Upper lobe of left lung (tissue), 4 donors: Measurements from ENCODE around the gene LILRB3.
"Not testable (repeated sequence)": the region's sequence is repeated elsewhere in the genome, so short reads cannot be mapped to it uniquely, and the experiment has no call there.

ENCODE experiments used
- POLR2A ChIP-seq, 4 donors: fragments of 450-650 bp; IDR thresholded peaks; one replicate each; pipeline ENCODE4 v1.5.1; 2016 to 2017; ENCODE audit warnings: antibody characterized with exemption in 4 of 4, mild to moderate bottlenecking in 2 of 4
- TF ChIP-seq, protein P1 (sequence below), 6 experiments: fragments of 450-650 bp in 4 of 6; fragments of 200-600 bp in 2 of 6; sonication (generic) in 2 of 6; IDR thresholded peaks; one replicate each; pipeline ENCODE4 v1.5.1; 2016 to 2019; ENCODE audit warnings: antibody characterized with exemption in 6 of 6

DNA sequence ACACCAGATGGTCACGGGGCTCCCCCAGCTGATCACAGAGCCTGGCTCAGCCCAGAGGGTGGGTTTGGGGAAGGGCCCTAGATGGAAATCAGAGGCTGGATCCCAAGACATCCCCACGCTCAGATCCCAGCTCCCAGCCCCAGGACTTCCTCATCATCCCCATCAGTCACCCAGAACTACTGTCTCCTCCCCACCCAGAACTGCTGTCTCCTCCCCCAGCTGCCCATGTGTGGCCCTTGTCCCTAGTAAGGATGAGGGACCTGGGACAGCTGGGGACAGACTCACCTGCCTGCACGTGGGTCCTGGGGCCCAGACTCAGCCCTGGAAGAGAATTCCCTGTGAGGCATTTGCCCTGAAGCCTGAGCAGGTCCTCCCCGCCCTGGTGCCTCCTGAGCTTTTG is 19.4 kb upstream of the LILRB3 start:
- TF ChIP-seq, protein P1, sequence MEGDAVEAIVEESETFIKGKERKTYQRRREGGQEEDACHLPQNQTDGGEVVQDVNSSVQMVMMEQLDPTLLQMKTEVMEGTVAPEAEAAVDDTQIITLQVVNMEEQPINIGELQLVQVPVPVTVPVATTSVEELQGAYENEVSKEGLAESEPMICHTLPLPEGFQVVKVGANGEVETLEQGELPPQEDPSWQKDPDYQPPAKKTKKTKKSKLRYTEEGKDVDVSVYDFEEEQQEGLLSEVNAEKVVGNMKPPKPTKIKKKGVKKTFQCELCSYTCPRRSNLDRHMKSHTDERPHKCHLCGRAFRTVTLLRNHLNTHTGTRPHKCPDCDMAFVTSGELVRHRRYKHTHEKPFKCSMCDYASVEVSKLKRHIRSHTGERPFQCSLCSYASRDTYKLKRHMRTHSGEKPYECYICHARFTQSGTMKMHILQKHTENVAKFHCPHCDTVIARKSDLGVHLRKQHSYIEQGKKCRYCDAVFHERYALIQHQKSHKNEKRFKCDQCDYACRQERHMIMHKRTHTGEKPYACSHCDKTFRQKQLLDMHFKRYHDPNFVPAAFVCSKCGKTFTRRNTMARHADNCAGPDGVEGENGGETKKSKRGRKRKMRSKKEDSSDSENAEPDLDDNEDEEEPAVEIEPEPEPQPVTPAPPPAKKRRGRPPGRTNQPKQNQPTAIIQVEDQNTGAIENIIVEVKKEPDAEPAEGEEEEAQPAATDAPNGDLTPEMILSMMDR (IDR thresholded peaks at IDR 0.05) = not testable (repeated sequence)
- TF ChIP-seq POLR2A (IDR thresholded peaks at IDR 0.05) = not testable (repeated sequence)
